ENCODE data around the gene DGKH. TPM values are rescaled to one million over a fixed set of nuclear protein-coding genes. Genes with fewer than 3 reads are reported as not detected.
"Not testable (repeated sequence)": the region's sequence is repeated elsewhere in the genome, so short reads cannot be mapped to it uniquely, and the experiment has no call there.

The DGKH gene
- total and polyA plus RNA-seq, 11 donors, result 1.8 to 13.1 (median 7.4) TPM

DNA sequence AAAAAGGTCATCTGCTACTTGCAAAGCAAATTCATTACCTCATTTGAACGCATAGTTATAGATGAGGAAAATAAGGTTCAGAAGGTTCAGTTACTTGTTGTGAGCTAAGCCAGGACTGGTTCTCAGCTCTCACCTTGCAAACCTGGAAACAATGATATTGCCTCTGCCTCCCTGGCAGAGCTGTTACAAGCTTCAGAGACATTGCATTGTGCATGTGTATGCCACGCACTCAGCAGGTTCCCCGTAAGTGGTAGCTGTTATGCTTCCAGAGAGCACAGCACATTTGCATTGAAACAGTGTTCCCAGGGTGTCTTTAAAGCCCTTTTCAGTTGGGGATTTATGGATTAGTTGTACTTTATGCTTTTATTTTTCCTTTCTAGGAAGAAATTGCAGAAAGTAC is 80.6 kb downstream of the DGKH start:
- H3K4me1 ChIP-seq, result peaks cover 0 to 7% (median 0%) of the 10 kb centered on the region in 12 donors
- H3K27ac ChIP-seq, result no peak overlapping the region
- TF ChIP-seq, protein P1, sequence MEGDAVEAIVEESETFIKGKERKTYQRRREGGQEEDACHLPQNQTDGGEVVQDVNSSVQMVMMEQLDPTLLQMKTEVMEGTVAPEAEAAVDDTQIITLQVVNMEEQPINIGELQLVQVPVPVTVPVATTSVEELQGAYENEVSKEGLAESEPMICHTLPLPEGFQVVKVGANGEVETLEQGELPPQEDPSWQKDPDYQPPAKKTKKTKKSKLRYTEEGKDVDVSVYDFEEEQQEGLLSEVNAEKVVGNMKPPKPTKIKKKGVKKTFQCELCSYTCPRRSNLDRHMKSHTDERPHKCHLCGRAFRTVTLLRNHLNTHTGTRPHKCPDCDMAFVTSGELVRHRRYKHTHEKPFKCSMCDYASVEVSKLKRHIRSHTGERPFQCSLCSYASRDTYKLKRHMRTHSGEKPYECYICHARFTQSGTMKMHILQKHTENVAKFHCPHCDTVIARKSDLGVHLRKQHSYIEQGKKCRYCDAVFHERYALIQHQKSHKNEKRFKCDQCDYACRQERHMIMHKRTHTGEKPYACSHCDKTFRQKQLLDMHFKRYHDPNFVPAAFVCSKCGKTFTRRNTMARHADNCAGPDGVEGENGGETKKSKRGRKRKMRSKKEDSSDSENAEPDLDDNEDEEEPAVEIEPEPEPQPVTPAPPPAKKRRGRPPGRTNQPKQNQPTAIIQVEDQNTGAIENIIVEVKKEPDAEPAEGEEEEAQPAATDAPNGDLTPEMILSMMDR (IDR thresholded peaks at IDR 0.05), result no peak
- no peak for TF ChIP-seq POLR2A (IDR thresholded peaks at IDR 0.05)
- intact Hi-C loops (cut with DNase I), result no loop called here
- H3K36me3 ChIP-seq, result peaks cover 0 to 46% (median 34%) of the 10 kb centered on the region in 9 donors
- no peaks in the 10 kb centered on the region for H3K9me3 ChIP-seq
- H3K4me3 ChIP-seq, result no peak overlapping the region
- ATAC-seq (no peak), DNase-seq (no peak)
- H3K27me3 ChIP-seq, result no peaks in the 10 kb centered on the region
- 76 to 94% (median 80%) methylated on average over 3 of the region's 3 CpGs for WGBS, 4 donors

DNA sequence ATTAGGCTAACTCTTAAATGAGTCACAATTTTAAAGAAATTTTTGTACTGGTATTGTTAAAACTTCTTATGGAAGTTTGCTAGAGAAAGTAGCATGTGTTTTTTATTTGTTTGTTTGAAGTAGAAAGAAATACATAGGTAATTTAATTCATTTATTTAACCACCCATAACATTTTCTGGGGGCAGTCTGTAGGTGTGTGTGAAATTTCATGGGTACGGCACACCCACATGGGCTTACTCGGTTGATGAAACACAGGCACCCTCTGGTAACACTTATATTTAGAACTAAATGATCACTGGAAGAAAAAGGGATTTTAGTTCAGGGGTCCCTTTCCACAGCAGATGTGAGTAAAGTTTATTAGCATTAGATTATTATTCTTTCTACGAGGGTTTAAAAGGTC is 88.1 kb downstream of the DGKH start:
- peaks cover 0 to 6% (median 0%) of the 10 kb centered on the region in 12 donors for H3K9me3 ChIP-seq
- no peaks in the 10 kb centered on the region for H3K4me1 ChIP-seq
- H3K36me3 ChIP-seq, result peaks cover 0 to 9% (median 0%) of the 10 kb centered on the region in 9 donors
- H3K27me3 ChIP-seq, result no peaks in the 10 kb centered on the region
- no peak overlapping the region for H3K27ac ChIP-seq
- intact Hi-C loops (cut with DNase I), result no loop called here
- no peak for DNase-seq
- TF ChIP-seq, protein P1 (IDR thresholded peaks at IDR 0.05), result no peak
- WGBS, 4 donors, result 90 to 96% (median 95%) methylated on average over 3 of the region's 3 CpGs
- H3K4me3 ChIP-seq, result no peak overlapping the region
- no peak for ATAC-seq

DNA sequence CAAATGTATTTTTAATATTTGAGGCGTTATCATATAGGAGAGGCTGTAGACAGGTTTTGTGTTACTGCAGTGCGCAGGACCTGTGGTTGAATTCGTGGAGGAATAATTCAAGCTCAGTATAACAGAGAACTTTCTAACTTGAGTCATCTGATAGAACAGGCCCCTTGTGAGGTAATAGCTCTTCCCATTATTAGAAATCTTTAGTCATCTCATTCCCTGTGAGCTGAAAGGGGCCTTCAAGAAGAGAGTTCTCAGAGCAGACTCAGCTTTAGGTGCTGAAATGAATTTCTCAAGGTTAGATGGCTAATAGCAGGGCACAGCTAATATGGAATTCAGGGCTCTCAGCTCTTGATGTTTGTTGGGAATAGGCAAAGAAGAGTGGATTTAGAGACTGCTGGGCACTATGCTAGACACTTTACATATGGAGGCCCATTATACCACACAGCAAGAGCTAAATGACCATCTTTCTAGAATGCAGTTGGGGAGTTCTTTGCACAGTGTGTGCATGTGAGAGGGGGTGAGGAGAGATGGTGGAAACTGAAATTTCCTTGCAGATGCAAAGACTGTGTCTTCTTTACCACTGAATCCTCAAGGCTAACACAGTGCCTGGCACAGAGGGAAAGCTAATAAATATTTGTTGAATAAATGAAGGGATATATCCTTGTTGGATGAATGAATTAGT is 89.5 kb downstream of the DGKH start:
- H3K36me3 ChIP-seq, result peaks cover 0 to 7% (median 0%) of the 10 kb centered on the region in 9 donors
- ATAC-seq (no peak), DNase-seq (no peak)
- no peak overlapping the region for H3K4me3 ChIP-seq
- WGBS, 4 donors, result 93 to 95% (median 94%) methylated on average over 3 of the region's 3 CpGs
- peaks cover 0 to 7% (median 0%) of the 10 kb centered on the region in 12 donors for H3K9me3 ChIP-seq
- no peaks in the 10 kb centered on the region for H3K4me1 ChIP-seq
- TF ChIP-seq, protein P1 (IDR thresholded peaks at IDR 0.05), result no peak
- no peak for TF ChIP-seq POLR2A (IDR thresholded peaks at IDR 0.05)
- intact Hi-C loops (cut with DNase I), result no loop called here
- no peak overlapping the region for H3K27ac ChIP-seq
- no peaks in the 10 kb centered on the region for H3K27me3 ChIP-seq

DNA sequence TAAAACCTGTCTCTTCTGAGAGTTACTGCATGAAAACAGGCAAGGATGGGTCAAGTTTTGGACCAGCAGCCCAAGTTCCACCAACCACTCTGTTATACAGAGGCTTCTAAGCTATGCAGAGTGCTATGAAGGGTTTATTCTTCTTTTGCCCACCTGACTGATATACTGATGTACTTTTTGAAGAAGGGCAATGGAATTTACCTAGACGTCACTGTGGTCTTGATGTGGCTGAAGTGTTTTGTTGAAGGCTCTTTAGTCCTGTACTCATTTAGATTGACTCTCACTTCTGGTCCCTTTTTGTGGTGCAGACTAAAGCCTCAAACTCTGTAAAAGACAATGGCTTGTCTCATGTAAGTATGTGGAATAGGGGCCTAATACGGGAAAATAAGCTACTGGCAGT is 92.0 kb downstream of the DGKH start:
- DNase-seq, result no peak
- Histone ChIP-seq H3K4me3 (no peak overlapping the region), H3K4me1 (no peaks in the 10 kb centered on the region), H3K9me3 (peaks cover 0 to 7% (median 0%) of the 10 kb centered on the region in 12 donors), H3K27ac (no peak overlapping the region), H3K27me3 (no peaks in the 10 kb centered on the region), H3K36me3 (peaks cover 0 to 7% (median 0%) of the 10 kb centered on the region in 9 donors)
- no peak for ATAC-seq
- WGBS, 4 donors, result 50 to 94% (median 74%) methylated on average over 2 of the region's 2 CpGs
- intact Hi-C loops (cut with DNase I), result no loop called here
- TF ChIP-seq POLR2A (IDR thresholded peaks at IDR 0.05), result no peak
- TF ChIP-seq, protein P1 (IDR thresholded peaks at IDR 0.05), result no peak

DNA sequence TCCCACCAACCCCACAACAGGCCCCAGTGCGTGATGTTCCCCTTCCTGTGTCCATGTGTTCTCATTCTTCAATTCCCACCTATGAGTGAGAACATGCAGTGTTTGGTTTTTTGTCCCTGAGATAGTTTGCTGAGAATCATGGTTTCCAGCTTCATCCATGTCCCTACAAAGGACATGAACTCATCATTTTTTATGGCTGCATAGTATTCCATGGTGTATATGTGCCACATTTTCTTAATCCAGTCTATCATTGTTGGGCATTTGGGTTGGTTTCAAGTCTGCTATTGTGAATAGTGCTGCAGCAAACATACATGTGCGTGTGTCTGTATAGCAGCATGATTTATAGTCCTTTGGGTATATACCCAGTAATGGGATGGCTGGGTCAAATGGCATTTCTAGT is 92.6 kb downstream of the DGKH start:
- intact Hi-C loops (cut with DNase I); DNase-seq; H3K4me1 ChIP-seq; H3K27me3 ChIP-seq; H3K27ac ChIP-seq; H3K9me3 ChIP-seq; H3K36me3 ChIP-seq; ATAC-seq; H3K4me3 ChIP-seq: not testable (repeated sequence)
- WGBS, 4 donors, result 97 to 100% (median 98%) methylated on average over 1 to 2 of the region's 2 CpGs
